Liver (tissue), 9 donors: ENCODE measurements around the gene SLC25A10. TPM values are rescaled to one million over a fixed set of nuclear protein-coding genes. Genes with fewer than 3 reads are reported as not detected.
A peak's percentile ranks its signal among the peaks of the same experiment; 100 is the strongest.

Source experiments
- DNase-seq: peaks from one replicate; pipeline ENCODE4 v3.0.0-alpha.2; 2017; ENCODE audit warnings: low spot score
- H3K27ac ChIP-seq, 2 donors: one replicate each; pipeline ENCODE4 v1.7.0; 2013; ENCODE audit warnings: inconsistent platforms in 2 of 2, low read length in 2 of 2, control low read depth in 1 of 2, low read depth in 1 of 2, mild to moderate bottlenecking in 1 of 2
- H3K27me3 ChIP-seq, 4 donors: one replicate each; pipeline versions ENCODE4 v1.6.1 to v1.7.0; 2013; ENCODE audit warnings: low read length in 3 of 4, inconsistent platforms in 1 of 4, mild to moderate bottlenecking in 1 of 4, moderate library complexity in 1 of 4; ENCODE audit not compliant: control insufficient read depth in 4 of 4, insufficient read depth in 4 of 4
- H3K36me3 ChIP-seq, 4 donors: one replicate each; pipeline versions ENCODE4 v1.6.1 to v1.7.0; 2013; ENCODE audit warnings: low read length in 3 of 4, mild to moderate bottlenecking in 3 of 4, low read depth in 1 of 4, moderate library complexity in 1 of 4; ENCODE audit not compliant: control insufficient read depth in 4 of 4, insufficient read depth in 3 of 4
- H3K4me1 ChIP-seq, 4 donors: one replicate each; pipeline versions ENCODE4 v1.6.1 to v1.7.0; 2013; ENCODE audit warnings: low read length in 3 of 4, mild to moderate bottlenecking in 3 of 4, moderate library complexity in 1 of 4; ENCODE audit not compliant: control insufficient read depth in 4 of 4, insufficient read depth in 4 of 4
- H3K4me3 ChIP-seq, 3 donors: one replicate each; pipeline versions ENCODE4 v1.6.1 to v1.7.0; 2013; ENCODE audit warnings: low read length in 3 of 3, control low read depth in 1 of 3, low read depth in 1 of 3, mild to moderate bottlenecking in 1 of 3
- H3K9ac ChIP-seq, 2 donors: one replicate each; pipeline ENCODE4 v1.7.0; 2013; ENCODE audit warnings: low read length in 2 of 2, mild to moderate bottlenecking in 2 of 2, moderate library complexity in 2 of 2, control low read depth in 1 of 2, low read depth in 1 of 2
- H3K9me3 ChIP-seq, 4 donors: one replicate each; pipeline versions ENCODE4 v1.6.1 to v1.7.0; 2013; ENCODE audit warnings: low read length in 3 of 4; ENCODE audit not compliant: control insufficient read depth in 4 of 4
- EGR1 ChIP-seq, 2 donors: IDR thresholded peaks; 2 replicates each; pipeline ENCODE4 v1.6.1; 2016 to 2018; ENCODE audit warnings: antibody characterized with exemption in 2 of 2, low read depth in 2 of 2
- FOXA1 ChIP-seq: IDR thresholded peaks from 2 replicates; pipeline ENCODE4 v1.6.1; 2016; ENCODE audit warnings: antibody characterized with exemption
- FOXA2 ChIP-seq: IDR thresholded peaks from 2 replicates; pipeline ENCODE4 v1.6.1; 2016; ENCODE audit warnings: antibody characterized with exemption
- GABPA ChIP-seq, 2 donors: IDR thresholded peaks in 1 of 2; conservative IDR thresholded peaks in 1 of 2; 2 replicates each; pipeline ENCODE4 v1.6.1; 2016; ENCODE audit warnings: antibody characterized with exemption in 2 of 2, mild to moderate bottlenecking in 1 of 2, moderate library complexity in 1 of 2
- HNF4A ChIP-seq, 2 donors: conservative IDR thresholded peaks; 2 replicates each; pipeline ENCODE4 v1.6.1; 2016; ENCODE audit warnings: antibody characterized with exemption in 2 of 2, mild to moderate bottlenecking in 2 of 2
- JUND ChIP-seq, 2 donors: IDR thresholded peaks; 2 replicates each; pipeline ENCODE4 v1.6.1; 2016; ENCODE audit warnings: antibody characterized with exemption in 2 of 2
- RAD21 ChIP-seq, 2 donors: IDR thresholded peaks; 2 replicates each; pipeline ENCODE4 v1.6.1; 2016; ENCODE audit warnings: antibody characterized with exemption in 2 of 2, mild to moderate bottlenecking in 2 of 2
- RXRA ChIP-seq, 2 donors: IDR thresholded peaks; 2 replicates each; pipeline ENCODE4 v1.6.1; 2017 to 2018; ENCODE audit warnings: antibody characterized with exemption in 2 of 2, mild to moderate bottlenecking in 1 of 2
- SP1 ChIP-seq: IDR thresholded peaks from 2 replicates; pipeline ENCODE4 v1.6.1; 2018; ENCODE audit warnings: antibody characterized with exemption, mild to moderate bottlenecking
- TAF1 ChIP-seq: conservative IDR thresholded peaks from 2 replicates; pipeline ENCODE4 v1.6.1; 2016; ENCODE audit warnings: antibody characterized with exemption, mild to moderate bottlenecking
- YY1 ChIP-seq: IDR thresholded peaks from 2 replicates; pipeline ENCODE4 v1.6.1; 2016; ENCODE audit warnings: antibody characterized with exemption, mild to moderate bottlenecking
- WGBS: extraction: QIAGEN DNeasy Blood & Tissue Kit; methylation state at CpG from one replicate; pipeline ENCODE4 v1.1.7; 2013; 5-methylcytosine and 5-hydroxymethylcytosine counted together
- polyA plus RNA-seq, 2 donors: library from polyadenylated mRNA; stranded (reverse) in 1 of 2; unstranded in 1 of 2; fragments of 200-250 nt in 1 of 2; fragments of >200 nt in 1 of 2; fragmentation: Nextera tagmentation in 1 of 2; extraction: Ambion mirVana in 1 of 2; gene quantifications; one replicate each; pipeline versions ENCODE4 v1.2.1 to v1.2.3, GENCODE V29; 2013 to 2015
- total RNA-seq, 2 donors: library from RNA; depleted of rRNA; stranded (reverse); fragments of >200 nt; gene quantifications; one replicate each; pipeline ENCODE4 v1.2.3, GENCODE V29; 2014
- TF ChIP-seq, protein P1 (sequence below): fragments of 150-350 bp; IDR thresholded peaks from 2 replicates; pipeline ENCODE4 v1.5.1; 2017; ENCODE audit warnings: improper control_type of control experiment, low read depth, low read length; ENCODE audit not compliant: missing input control
- TF ChIP-seq, protein P2 (sequence below): IDR thresholded peaks from 2 replicates; pipeline ENCODE4 v1.6.1; 2016; ENCODE audit warnings: antibody characterized with exemption, mild to moderate bottlenecking
- TF ChIP-seq, protein P3 (sequence below): IDR thresholded peaks from 2 replicates; pipeline ENCODE4 v1.6.1; 2016; ENCODE audit warnings: antibody characterized with exemption
- TF ChIP-seq, protein P4 (sequence below): IDR thresholded peaks from 2 replicates; pipeline ENCODE4 v1.6.1; 2016; ENCODE audit warnings: antibody characterized with exemption
- donor health status: healthy.
- donor health status: healthy.
- donor health status: healthy.
- donor health status: healthy.
- donor health status: healthy.

The SLC25A10 gene, protein sequence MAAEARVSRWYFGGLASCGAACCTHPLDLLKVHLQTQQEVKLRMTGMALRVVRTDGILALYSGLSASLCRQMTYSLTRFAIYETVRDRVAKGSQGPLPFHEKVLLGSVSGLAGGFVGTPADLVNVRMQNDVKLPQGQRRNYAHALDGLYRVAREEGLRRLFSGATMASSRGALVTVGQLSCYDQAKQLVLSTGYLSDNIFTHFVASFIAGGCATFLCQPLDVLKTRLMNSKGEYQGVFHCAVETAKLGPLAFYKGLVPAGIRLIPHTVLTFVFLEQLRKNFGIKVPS
- total RNA-seq (10 to 100 TPM; 19.8 to 54.6 TPM), polyA plus RNA-seq (10 to 100 TPM; 36.7 to 51.2 TPM)

DNA sequence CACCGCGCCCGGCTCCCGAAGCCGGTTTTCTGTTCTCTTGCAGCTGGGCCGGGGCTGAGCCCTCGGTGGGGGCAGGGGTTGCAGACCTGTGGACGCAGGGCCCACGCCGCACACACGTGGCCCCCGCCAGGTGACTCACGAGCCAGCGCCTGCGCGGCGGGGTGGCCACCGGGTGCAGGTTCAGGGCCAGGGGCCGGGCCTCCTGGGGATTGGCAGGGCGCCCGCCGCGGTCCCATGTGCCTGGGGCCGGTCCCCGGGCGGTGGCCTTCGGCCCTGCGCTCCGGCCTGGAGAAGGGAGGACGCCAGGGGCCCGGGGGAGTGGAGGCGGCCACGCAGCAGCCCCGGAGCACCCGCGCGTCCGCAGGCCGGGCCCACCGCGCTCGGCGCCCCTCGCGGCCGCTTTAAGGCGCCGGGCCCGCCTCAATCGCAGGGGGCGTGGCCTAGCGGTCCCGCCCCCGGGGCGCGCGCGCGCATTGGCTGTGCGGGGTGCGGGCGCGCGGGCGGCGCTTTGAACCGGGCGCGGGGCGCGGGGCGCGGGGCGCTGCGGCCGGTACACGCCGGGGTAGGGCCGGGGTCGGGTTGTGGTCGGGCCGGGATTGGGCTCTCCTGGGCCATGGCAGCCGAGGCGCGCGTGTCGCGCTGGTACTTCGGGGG lies at the start of gene SLC25A10:
TSS of gene SLC25A10 (plus strand) at position 471 of the 654 bp plus-strand sequence. CDS start at position 614, 143 bp downstream.
- H3K27me3 ChIP-seq: no peaks in the 10 kb centered on the region
- H3K4me1 ChIP-seq: peaks cover 18 to 50% (median 38%) of the 10 kb centered on the region in 4 donors
- peak within 1 kb of the TSS; percentile 77 to 84 for H3K9ac ChIP-seq
- peak within 1 kb of the TSS; percentile 79 to 83 for H3K27ac ChIP-seq
- TF ChIP-seq EGR1 (IDR thresholded peaks at IDR 0.05; ENCODE audit: low read depth in 2 of 2) (no peak), GABPA (IDR thresholded peaks at IDR 0.05 in 1 of 2, conservative IDR thresholded peaks at IDR 0.05 in 1 of 2) (peak in 1 of 2 donors; percentile 47), TAF1 (no peak), RAD21 (IDR thresholded peaks at IDR 0.05) (peak in 1 of 2 donors; percentile 25), JUND (IDR thresholded peaks at IDR 0.05) (no peak), RXRA (IDR thresholded peaks at IDR 0.05) (peak; percentile 33 to 57), FOXA2 (peak; percentile 35), YY1 (peak; percentile 18), HNF4A (conservative IDR thresholded peaks at IDR 0.05) (peak; percentile 47 to 69), FOXA1 (no peak), SP1 (peak; percentile 73)
- TF ChIP-seq, protein P1, sequence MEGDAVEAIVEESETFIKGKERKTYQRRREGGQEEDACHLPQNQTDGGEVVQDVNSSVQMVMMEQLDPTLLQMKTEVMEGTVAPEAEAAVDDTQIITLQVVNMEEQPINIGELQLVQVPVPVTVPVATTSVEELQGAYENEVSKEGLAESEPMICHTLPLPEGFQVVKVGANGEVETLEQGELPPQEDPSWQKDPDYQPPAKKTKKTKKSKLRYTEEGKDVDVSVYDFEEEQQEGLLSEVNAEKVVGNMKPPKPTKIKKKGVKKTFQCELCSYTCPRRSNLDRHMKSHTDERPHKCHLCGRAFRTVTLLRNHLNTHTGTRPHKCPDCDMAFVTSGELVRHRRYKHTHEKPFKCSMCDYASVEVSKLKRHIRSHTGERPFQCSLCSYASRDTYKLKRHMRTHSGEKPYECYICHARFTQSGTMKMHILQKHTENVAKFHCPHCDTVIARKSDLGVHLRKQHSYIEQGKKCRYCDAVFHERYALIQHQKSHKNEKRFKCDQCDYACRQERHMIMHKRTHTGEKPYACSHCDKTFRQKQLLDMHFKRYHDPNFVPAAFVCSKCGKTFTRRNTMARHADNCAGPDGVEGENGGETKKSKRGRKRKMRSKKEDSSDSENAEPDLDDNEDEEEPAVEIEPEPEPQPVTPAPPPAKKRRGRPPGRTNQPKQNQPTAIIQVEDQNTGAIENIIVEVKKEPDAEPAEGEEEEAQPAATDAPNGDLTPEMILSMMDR: no peak
- TF ChIP-seq, protein P2, sequence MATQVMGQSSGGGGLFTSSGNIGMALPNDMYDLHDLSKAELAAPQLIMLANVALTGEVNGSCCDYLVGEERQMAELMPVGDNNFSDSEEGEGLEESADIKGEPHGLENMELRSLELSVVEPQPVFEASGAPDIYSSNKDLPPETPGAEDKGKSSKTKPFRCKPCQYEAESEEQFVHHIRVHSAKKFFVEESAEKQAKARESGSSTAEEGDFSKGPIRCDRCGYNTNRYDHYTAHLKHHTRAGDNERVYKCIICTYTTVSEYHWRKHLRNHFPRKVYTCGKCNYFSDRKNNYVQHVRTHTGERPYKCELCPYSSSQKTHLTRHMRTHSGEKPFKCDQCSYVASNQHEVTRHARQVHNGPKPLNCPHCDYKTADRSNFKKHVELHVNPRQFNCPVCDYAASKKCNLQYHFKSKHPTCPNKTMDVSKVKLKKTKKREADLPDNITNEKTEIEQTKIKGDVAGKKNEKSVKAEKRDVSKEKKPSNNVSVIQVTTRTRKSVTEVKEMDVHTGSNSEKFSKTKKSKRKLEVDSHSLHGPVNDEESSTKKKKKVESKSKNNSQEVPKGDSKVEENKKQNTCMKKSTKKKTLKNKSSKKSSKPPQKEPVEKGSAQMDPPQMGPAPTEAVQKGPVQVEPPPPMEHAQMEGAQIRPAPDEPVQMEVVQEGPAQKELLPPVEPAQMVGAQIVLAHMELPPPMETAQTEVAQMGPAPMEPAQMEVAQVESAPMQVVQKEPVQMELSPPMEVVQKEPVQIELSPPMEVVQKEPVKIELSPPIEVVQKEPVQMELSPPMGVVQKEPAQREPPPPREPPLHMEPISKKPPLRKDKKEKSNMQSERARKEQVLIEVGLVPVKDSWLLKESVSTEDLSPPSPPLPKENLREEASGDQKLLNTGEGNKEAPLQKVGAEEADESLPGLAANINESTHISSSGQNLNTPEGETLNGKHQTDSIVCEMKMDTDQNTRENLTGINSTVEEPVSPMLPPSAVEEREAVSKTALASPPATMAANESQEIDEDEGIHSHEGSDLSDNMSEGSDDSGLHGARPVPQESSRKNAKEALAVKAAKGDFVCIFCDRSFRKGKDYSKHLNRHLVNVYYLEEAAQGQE: peak; percentile 44
- TF ChIP-seq, protein P3, sequence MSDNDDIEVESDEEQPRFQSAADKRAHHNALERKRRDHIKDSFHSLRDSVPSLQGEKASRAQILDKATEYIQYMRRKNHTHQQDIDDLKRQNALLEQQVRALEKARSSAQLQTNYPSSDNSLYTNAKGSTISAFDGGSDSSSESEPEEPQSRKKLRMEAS: no peak
- WGBS: 1% methylated on average over 89 of the region's 89 CpGs
- no peaks in the 10 kb centered on the region for H3K9me3 ChIP-seq
- H3K4me3 ChIP-seq: peak within 1 kb of the TSS; percentile 73 to 85 (median 74)
- peaks cover 0 to 16% (median 8%) of the 10 kb centered on the region in 4 donors for H3K36me3 ChIP-seq
- DNase-seq: peak; percentile 83

DNA sequence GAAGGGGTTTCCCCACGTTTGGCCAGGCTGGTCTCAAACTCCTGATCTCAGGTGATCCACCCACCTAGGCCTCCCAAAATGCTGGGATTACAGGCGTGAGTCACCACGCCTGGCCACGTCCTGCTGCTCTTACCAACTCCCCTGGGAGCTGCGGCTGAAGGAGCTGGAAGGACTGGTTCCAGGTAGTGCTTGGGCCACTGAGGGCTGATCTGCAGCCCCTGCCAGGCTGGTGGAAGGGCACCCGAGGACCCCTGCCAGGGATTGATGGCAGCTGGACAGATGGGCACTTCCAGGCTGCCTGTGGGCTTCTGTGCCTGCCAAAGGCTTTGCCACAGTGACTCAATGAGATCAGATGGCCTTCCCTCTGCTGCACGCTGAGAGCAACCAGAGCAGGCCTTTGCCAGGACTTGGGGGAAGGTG lies 48.0 kb upstream of the SLC25A10 start:
- Histone ChIP-seq H3K9me3 (no peaks in the 10 kb centered on the region), H3K36me3 (peaks cover 0 to 2% (median 1%) of the 10 kb centered on the region in 4 donors), H3K4me1 (peaks cover 11 to 25% (median 18%) of the 10 kb centered on the region in 4 donors), H3K27ac (no peak overlapping the region), H3K4me3 (no peak overlapping the region), H3K27me3 (no peaks in the 10 kb centered on the region), H3K9ac (no peak overlapping the region)
- DNase-seq: no peak
- no peak for TF ChIP-seq RXRA (IDR thresholded peaks at IDR 0.05)
- no peak for TF ChIP-seq RAD21 (IDR thresholded peaks at IDR 0.05)
- TF ChIP-seq EGR1 (IDR thresholded peaks at IDR 0.05; ENCODE audit: low read depth in 2 of 2): no peak
- no peak for TF ChIP-seq FOXA2
- no peak for TF ChIP-seq YY1
- TF ChIP-seq, protein P2: no peak
- TF ChIP-seq, protein P4, sequence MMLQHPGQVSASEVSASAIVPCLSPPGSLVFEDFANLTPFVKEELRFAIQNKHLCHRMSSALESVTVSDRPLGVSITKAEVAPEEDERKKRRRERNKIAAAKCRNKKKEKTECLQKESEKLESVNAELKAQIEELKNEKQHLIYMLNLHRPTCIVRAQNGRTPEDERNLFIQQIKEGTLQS: no peak
- 94% methylated on average over 7 of the region's 7 CpGs for WGBS
